Central memory CD8-positive, alpha-beta T cell (primary cell): ENCODE data around the gene ERICH3.

Experiments used
- ATAC-seq: fragments of 150-1000 bp; cut with Tn5 transposase; replicated peaks from 2 replicates; pipeline ENCODE4 v1.10.0; 2022; ENCODE audit warnings: mild to moderate bottlenecking, moderate FRiP score, moderate number of reproducible peaks; ENCODE audit not compliant: poor library complexity, severe bottlenecking; ENCODE audit errors: extremely low read depth
- DNase-seq, 2 donors: peaks; one replicate each; pipeline ENCODE4 v3.0.0; 2021; ENCODE audit warnings: low spot score in 2 of 2
- H3K27ac Mint-ChIP-seq: one replicate; pipeline ENCODE4 v1.8.0; 2022; ENCODE audit warnings: low read depth, mild to moderate bottlenecking, moderate library complexity, mixed read lengths
- H3K27me3 Mint-ChIP-seq: one replicate; pipeline ENCODE4 v1.8.0; 2022; ENCODE audit warnings: mixed read lengths
- H3K36me3 Mint-ChIP-seq: one replicate; pipeline ENCODE4 v1.8.0; 2022; ENCODE audit warnings: mild to moderate bottlenecking, moderate library complexity, mixed read lengths; ENCODE audit not compliant: insufficient read depth
- H3K4me1 Mint-ChIP-seq: one replicate; pipeline ENCODE4 v1.8.0; 2022; ENCODE audit warnings: mixed read lengths
- H3K4me3 Mint-ChIP-seq: one replicate; pipeline ENCODE4 v1.8.0; 2022; ENCODE audit warnings: mild to moderate bottlenecking, moderate library complexity, mixed read lengths
- H3K9me3 Mint-ChIP-seq: one replicate; pipeline ENCODE4 v1.8.0; 2022; ENCODE audit warnings: mixed read lengths

Gene ERICH3

DNA sequence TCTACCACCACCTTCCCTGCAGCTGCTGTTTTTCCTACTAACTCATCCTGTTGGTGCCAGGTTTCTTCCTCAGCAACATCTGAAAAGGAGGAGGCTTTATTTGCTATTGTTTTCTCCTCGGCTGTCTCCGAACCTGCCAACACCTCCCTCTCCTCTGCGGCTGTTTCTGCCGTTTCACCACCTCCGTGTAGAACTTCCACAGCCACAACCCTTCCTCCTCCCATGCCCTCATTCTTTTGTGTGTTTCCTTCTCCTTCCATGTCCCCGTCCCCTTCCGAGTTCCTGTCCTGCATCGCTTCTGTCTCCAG is 102.1 kb downstream of the ERICH3 start:
- Mint-ChIP-seq H3K4me3 (no peak overlapping the region), H3K36me3 (no peaks in the 10 kb centered on the region), H3K4me1 (no peaks in the 10 kb centered on the region), H3K9me3 (no peaks in the 10 kb centered on the region), H3K27ac (no peak overlapping the region), H3K27me3 (no peaks in the 10 kb centered on the region)
- ATAC-seq (no peak), DNase-seq (no peak)

DNA sequence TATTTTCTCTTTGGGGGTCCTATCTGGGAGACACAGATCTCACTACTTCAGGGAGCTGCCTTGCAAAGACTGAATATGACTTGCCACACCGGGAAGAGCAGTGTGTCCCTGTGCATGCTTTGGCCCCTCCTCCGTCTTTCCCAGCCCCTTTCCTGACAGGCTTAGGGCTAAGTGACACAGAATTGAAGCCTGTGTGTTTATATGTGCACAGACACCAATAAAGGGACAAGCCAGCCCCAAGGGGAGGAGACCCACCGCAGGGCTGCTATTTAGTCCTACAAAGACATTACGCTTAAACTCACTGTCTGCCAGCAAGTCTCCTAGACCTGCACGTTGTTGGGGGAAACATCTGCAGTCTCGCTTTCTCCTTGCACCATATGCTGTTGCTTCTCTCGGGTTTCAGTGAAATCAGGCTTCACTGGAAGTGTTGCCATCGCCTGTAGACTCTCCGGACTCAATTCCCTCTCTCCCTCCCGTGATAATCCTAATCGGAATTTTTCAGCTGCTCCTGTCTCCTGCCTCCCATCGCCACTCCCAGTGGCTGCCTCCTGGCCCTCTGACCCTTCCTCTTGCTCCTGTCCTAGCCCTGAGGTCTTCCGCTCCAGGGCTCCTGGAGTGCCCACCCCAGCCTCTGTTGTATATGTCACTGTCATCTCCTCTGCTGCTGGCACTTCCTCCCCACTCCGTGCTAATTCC is 102.6 kb downstream of the ERICH3 start:
- no peaks in the 10 kb centered on the region for H3K36me3 Mint-ChIP-seq
- DNase-seq (no peak), ATAC-seq (no peak)
- H3K9me3 Mint-ChIP-seq, result no peaks in the 10 kb centered on the region
- H3K4me3 Mint-ChIP-seq, result no peak overlapping the region
- H3K4me1 Mint-ChIP-seq, result no peaks in the 10 kb centered on the region
- no peak overlapping the region for H3K27ac Mint-ChIP-seq
- H3K27me3 Mint-ChIP-seq, result no peaks in the 10 kb centered on the region

DNA sequence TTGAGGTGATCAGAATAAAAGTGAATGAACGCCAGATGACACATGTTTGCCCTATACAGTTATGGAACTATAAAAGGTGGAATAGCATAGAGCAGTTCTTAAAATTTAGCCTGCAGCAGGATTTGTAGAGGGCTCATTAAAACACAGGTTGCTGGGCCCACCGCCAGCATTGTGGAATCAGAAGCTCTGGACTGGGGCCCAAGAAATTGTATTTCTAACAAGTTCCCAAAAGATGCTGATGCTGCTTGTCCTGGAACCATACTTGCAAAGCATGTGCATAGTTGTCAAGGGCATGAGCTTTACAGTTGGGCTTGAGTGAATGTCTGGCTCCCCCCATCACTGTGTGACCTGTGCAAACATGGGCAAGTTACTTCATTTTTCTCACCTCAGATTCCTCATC is 123.7 kb downstream of the ERICH3 start:
- Mint-ChIP-seq H3K36me3 (no peaks in the 10 kb centered on the region), H3K9me3 (no peaks in the 10 kb centered on the region), H3K27me3 (peaks cover 35% of the 10 kb centered on the region), H3K4me1 (no peaks in the 10 kb centered on the region), H3K4me3 (no peak overlapping the region), H3K27ac (no peak overlapping the region)
- no peak for ATAC-seq
- no peak for DNase-seq

DNA sequence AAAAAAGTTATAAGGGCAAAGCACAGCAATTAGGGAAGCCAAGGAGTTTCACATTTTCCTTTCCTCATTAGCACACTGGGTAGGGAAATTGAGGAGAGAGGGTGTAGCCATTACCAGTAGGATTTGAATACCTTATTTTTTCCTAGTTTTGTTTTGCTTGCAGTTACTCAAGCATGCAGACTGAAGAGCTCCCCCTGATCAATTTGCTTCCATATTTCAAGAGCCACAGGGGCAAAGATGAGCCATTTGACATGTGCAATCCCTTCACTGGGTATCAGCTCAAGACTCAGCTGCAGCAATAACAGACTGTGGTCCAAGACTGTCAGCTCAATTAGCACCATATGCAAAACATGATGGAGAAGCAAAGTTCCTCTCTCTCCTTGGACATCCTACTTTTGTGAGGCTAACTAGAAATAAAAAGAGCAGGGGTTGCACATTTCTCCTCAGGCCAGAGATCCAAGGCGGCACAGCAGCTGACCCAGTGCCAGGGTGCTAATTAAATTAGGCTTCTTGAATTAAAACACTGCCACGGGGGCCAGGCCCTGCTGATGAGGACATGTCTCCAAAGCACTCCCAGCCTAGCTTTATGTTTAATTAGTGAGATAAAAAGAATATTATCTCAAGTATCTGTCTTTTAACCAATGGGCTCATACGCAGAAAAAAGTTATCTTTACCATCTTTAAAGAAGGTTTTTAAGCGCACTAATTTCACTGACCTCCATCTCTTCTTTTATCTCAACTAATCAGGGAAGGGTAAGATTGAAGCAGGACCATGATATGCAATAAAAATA is 124.4 kb downstream of the ERICH3 start:
- no peaks in the 10 kb centered on the region for H3K36me3 Mint-ChIP-seq
- no peak overlapping the region for H3K4me3 Mint-ChIP-seq
- H3K9me3 Mint-ChIP-seq, result no peaks in the 10 kb centered on the region
- H3K27ac Mint-ChIP-seq, result no peak overlapping the region
- no peak for ATAC-seq
- no peaks in the 10 kb centered on the region for H3K4me1 Mint-ChIP-seq
- H3K27me3 Mint-ChIP-seq, result peaks cover 27% of the 10 kb centered on the region
- DNase-seq, result no peak

DNA sequence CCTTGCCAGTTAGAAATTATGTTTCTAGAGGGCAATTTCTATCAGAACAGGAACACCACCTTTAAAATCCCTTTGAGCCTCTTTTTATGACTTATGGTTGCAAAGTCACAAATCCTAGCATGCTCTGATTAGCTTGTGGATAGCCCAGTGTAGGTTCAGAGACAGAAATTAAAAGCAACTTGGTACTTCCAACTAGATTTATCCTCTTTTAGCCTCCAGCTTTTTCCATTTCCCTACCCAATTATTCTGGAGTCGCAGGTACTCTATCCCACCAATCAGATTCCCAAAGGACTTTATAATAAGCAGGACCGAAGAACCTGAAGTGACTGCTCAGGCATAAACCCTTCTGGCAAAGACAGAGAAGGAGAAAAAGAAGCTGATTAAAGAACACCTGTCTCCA is 127.8 kb downstream of the ERICH3 start:
- Mint-ChIP-seq H3K4me1 (no peaks in the 10 kb centered on the region), H3K27ac (no peak overlapping the region), H3K27me3 (peaks cover 20% of the 10 kb centered on the region), H3K4me3 (no peak overlapping the region), H3K36me3 (no peaks in the 10 kb centered on the region), H3K9me3 (no peaks in the 10 kb centered on the region)
- DNase-seq, result no peak
- ATAC-seq, result no peak

DNA sequence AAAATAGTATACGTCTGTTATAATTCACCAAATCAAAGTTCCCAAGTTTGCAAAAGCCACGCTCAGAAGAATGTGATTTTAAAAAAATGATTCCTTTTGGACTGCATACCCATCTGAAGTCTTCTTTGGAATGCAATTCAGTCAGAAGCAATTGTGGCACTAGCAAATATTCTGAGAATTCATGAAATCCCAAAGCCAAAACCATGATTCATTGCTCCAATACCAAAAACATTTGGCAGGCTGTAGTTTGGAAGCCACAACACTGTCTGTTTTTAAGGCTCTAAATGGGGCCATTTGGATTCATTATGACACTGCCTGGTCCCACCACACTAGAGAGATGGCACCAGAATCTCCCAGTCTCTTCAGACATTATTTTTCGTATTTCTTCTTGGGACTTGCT is 139.4 kb downstream of the ERICH3 start:
- H3K27ac Mint-ChIP-seq, result no peak overlapping the region
- no peak overlapping the region for H3K4me3 Mint-ChIP-seq
- H3K36me3 Mint-ChIP-seq, result no peaks in the 10 kb centered on the region
- no peaks in the 10 kb centered on the region for H3K9me3 Mint-ChIP-seq
- ATAC-seq (no peak), DNase-seq (no peak)
- H3K27me3 Mint-ChIP-seq, result no peaks in the 10 kb centered on the region
- no peaks in the 10 kb centered on the region for H3K4me1 Mint-ChIP-seq

DNA sequence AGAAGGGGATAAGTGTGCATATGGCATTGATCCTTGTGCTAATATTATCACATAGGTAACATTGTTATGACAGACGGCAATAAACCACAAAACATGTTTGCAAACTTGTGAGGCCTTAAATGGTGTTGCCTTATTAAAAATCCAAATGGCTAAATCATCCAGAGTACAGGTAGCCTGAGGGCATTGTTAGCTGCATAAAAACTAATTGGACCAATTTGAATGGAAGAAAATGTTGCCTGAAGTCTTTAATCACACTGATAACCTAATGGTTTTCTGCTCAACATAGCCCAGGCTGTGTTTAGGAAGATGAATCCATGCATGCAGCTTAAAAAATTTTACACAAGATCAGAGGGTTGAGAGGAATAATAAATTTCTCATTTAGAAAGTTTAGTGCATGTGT is 141.8 kb downstream of the ERICH3 start:
- no peak overlapping the region for H3K27ac Mint-ChIP-seq
- H3K4me3 Mint-ChIP-seq, result no peak overlapping the region
- H3K4me1 Mint-ChIP-seq, result no peaks in the 10 kb centered on the region
- H3K9me3 Mint-ChIP-seq, result no peaks in the 10 kb centered on the region
- no peak for DNase-seq
- H3K36me3 Mint-ChIP-seq, result no peaks in the 10 kb centered on the region
- ATAC-seq, result no peak
- peaks cover 16% of the 10 kb centered on the region for H3K27me3 Mint-ChIP-seq

DNA sequence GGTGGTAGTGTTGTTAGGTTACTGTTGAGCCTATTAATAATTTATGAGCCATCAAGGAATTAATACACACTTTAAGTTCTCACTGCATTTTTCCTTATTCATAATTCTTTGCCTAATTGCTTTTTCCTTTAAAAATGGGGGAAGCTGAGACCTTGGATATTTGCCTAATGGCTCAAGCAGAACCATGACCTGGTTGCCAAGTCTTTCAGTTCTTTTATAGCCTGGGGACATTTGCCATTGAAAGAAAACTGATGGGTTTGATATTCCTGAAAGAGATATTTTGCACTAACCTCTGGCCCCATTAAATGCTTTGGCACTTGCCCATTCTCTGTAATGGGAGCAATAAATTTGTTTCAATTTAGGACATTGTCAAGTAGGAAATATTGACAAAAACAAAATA is 142.7 kb downstream of the ERICH3 start:
- Mint-ChIP-seq H3K27ac (no peak overlapping the region), H3K4me1 (no peaks in the 10 kb centered on the region), H3K36me3 (no peaks in the 10 kb centered on the region), H3K9me3 (no peaks in the 10 kb centered on the region), H3K27me3 (peaks cover 16% of the 10 kb centered on the region), H3K4me3 (no peak overlapping the region)
- DNase-seq, result no peak
- ATAC-seq, result no peak

DNA sequence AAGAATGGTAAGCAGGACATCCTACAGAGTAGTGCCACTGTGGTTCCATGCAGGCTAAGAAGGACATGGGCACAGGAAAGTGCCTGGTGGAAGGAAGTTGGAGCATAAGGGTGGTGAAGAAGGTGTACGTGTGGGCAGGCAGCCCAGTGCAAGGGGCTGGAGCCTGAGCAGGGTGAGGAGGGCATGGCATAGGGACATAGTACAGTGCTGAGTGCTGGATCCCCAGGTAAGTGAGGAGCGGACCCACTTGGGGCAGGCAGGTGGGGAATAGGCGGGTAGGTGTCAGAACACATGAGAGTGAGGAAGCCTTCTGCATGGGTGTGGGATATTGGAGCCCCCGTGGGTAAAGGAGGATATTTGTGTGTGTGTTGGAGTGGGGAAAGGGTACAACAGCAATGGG is 145.5 kb downstream of the ERICH3 start:
- Mint-ChIP-seq H3K27me3 (peaks cover 16% of the 10 kb centered on the region), H3K27ac (no peak overlapping the region), H3K36me3 (no peaks in the 10 kb centered on the region), H3K4me3 (no peak overlapping the region), H3K9me3 (no peaks in the 10 kb centered on the region), H3K4me1 (no peaks in the 10 kb centered on the region)
- ATAC-seq (no peak), DNase-seq (no peak)

DNA sequence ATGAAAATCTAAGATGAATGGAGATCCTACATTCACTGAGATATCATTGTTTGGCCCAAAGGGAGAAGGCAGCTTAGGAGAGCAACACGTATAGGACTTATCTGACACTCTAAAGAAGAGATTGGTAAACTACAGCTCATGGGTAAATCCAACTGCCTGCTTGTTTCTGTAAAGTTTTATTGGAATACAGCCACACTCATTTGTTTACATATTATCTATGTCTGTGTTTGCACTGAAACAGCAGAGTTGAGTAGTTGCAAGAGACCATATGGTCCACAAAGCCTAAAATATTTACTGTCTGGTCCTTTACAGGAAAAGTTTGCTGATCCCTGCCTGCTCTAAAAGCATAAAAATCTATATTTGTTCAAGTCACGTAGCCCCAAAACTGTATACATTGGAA is 146.9 kb downstream of the ERICH3 start:
- no peaks in the 10 kb centered on the region for H3K4me1 Mint-ChIP-seq
- H3K36me3 Mint-ChIP-seq, result no peaks in the 10 kb centered on the region
- H3K9me3 Mint-ChIP-seq, result no peaks in the 10 kb centered on the region
- DNase-seq (no peak), ATAC-seq (no peak)
- H3K27me3 Mint-ChIP-seq, result peaks cover 16% of the 10 kb centered on the region
- H3K27ac Mint-ChIP-seq, result no peak overlapping the region
- no peak overlapping the region for H3K4me3 Mint-ChIP-seq

DNA sequence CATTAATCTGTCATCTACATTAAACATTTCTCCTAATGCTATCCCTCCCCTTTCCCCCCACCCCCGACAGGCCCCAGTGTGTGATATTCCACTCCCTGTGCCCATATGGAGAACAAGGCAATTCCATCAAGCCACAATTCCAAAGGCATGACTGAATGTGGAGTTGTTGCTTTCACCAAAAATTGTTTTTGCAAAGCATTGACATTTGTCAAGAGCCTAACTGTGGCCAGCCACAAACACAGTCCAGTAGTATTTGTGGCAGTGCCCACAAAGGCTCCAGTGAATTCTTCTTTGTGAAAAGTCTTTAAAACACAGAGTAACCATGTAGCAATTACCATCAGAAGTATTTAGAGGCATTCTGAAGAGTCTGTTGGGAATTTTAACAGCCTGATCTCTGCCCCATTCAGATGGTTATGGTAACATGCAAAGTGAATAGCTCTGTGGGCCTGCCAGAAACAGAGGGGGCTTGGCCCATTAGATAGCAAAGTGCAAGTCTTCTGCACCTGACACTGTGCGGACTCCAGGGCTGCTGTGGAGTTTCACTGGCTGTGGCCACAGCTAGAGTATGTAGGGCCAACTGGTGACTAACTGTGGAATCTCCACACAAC is 149.6 kb downstream of the ERICH3 start:
- no peaks in the 10 kb centered on the region for H3K36me3 Mint-ChIP-seq
- H3K9me3 Mint-ChIP-seq, result no peaks in the 10 kb centered on the region
- no peak overlapping the region for H3K27ac Mint-ChIP-seq
- ATAC-seq (no peak), DNase-seq (no peak)
- H3K4me1 Mint-ChIP-seq, result no peaks in the 10 kb centered on the region
- H3K27me3 Mint-ChIP-seq, result peaks cover 16% of the 10 kb centered on the region
- no peak overlapping the region for H3K4me3 Mint-ChIP-seq

DNA sequence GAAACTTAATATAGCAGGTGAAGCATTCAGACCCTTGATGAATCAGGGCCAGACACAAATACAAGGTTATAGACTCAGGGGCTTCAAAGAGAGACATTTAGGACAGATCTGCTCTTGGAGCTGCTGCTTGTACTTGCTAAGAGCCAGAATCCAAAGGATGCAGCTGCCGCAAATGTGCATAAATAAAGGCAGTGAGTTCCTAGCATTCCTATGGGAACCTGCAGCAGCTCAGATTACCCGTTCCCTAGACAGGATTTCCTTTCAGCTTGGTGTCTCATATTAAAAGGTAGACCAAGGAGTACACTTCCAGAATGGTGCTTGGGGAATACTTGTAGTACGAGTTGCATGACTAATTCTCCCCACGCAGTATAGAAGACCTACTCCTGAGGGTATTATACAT is 151.4 kb downstream of the ERICH3 start:
- ATAC-seq (no peak), DNase-seq (no peak)
- H3K27ac Mint-ChIP-seq, result no peak overlapping the region
- no peak overlapping the region for H3K4me3 Mint-ChIP-seq
- no peaks in the 10 kb centered on the region for H3K36me3 Mint-ChIP-seq
- H3K4me1 Mint-ChIP-seq, result no peaks in the 10 kb centered on the region
- no peaks in the 10 kb centered on the region for H3K9me3 Mint-ChIP-seq
- H3K27me3 Mint-ChIP-seq, result peaks cover 3% of the 10 kb centered on the region
